KMS-11 (cell line): ENCODE data around the gene DLG5.

Experiments used
- H2AFZ ChIP-seq: fragments of 200-600 bp; sonication (generic); 2 replicates; pipeline ENCODE4 v1.6.1; 2016; ENCODE audit warnings: antibody characterized with exemption, mixed run types, low read depth
- H3K27ac ChIP-seq: fragments of 200-600 bp; sonication (generic); 2 replicates; pipeline ENCODE4 v1.6.1; 2016; ENCODE audit warnings: mild to moderate bottlenecking, mixed run types
- H3K27me3 ChIP-seq: fragments of 200-600 bp; sonication (generic); 2 replicates; pipeline ENCODE4 v1.6.1; 2017; ENCODE audit warnings: mild to moderate bottlenecking, low read depth, mixed run types, moderate library complexity; ENCODE audit not compliant: insufficient read depth
- H3K36me3 ChIP-seq: fragments of 200-600 bp; sonication (generic); 2 replicates; pipeline ENCODE4 v1.6.1; 2017; ENCODE audit warnings: mild to moderate bottlenecking, mixed run types; ENCODE audit not compliant: insufficient read depth
- H3K4me1 ChIP-seq: fragments of 200-600 bp; sonication (generic); 2 replicates; pipeline ENCODE4 v1.6.1; 2016; ENCODE audit warnings: mild to moderate bottlenecking, low read depth, mixed run types; ENCODE audit not compliant: poor library complexity, severe bottlenecking
- H3K4me2 ChIP-seq: fragments of 200-600 bp; sonication (generic); 2 replicates; pipeline ENCODE4 v1.7.0; 2016; ENCODE audit warnings: mild to moderate bottlenecking, mixed run types
- H3K4me3 ChIP-seq: fragments of 200-600 bp; sonication (generic); IDR thresholded peaks from 2 replicates; pipeline ENCODE4 v1.6.1; 2017; ENCODE audit warnings: low read depth, low read length, mixed read lengths; ENCODE audit not compliant: insufficient read depth
- H3K79me2 ChIP-seq: fragments of 200-600 bp; sonication (generic); 2 replicates; pipeline ENCODE4 v1.6.1; 2016; ENCODE audit warnings: low read depth, mixed run types; ENCODE audit not compliant: insufficient read depth
- H3K9ac ChIP-seq: fragments of 200-600 bp; sonication (generic); 2 replicates; pipeline ENCODE4 v1.6.1; 2016; ENCODE audit warnings: mild to moderate bottlenecking, mixed run types
- H4K20me1 ChIP-seq: fragments of 200-600 bp; sonication (generic); 2 replicates; pipeline ENCODE4 v1.6.1; 2016; ENCODE audit warnings: mild to moderate bottlenecking, mixed run types; ENCODE audit not compliant: insufficient read depth
- CTCF ChIP-seq: fragments of 200-600 bp; sonication (generic); conservative IDR thresholded peaks from 2 replicates; pipeline ENCODE4 v1.6.1; 2017; ENCODE audit warnings: low read depth, mild to moderate bottlenecking, antibody characterized with exemption, low read length, moderate library complexity, mixed read lengths

DLG5 gene

GRCh38 chr10:77744245-77744644, 182.3 kb downstream of the DLG5 start:
- H3K36me3 ChIP-seq: no peaks in the 10 kb centered on the region

GRCh38 chr10:77742172-77742571, 184.4 kb downstream of the DLG5 start:
- Histone ChIP-seq H4K20me1 (no peaks in the 10 kb centered on the region), H3K79me2 (no peaks in the 10 kb centered on the region), H3K9ac (no peak overlapping the region), H3K36me3 (no peaks in the 10 kb centered on the region), H3K4me2 (no peak overlapping the region), H3K27ac (no peak overlapping the region), H3K27me3 (no peaks in the 10 kb centered on the region), H2AFZ (no peak overlapping the region), H3K4me1 (no peaks in the 10 kb centered on the region), H3K4me3 (no peak overlapping the region)
- no peak for TF ChIP-seq CTCF

More at GRCh38 chr10:77744245-77744644, 182.3 kb downstream of the DLG5 start:
- Histone ChIP-seq H4K20me1 (no peaks in the 10 kb centered on the region), H3K9ac (no peak overlapping the region), H2AFZ (no peak overlapping the region), H3K4me2 (no peak overlapping the region), H3K4me3 (no peak overlapping the region), H3K27me3 (no peaks in the 10 kb centered on the region), H3K79me2 (no peaks in the 10 kb centered on the region), H3K4me1 (no peaks in the 10 kb centered on the region), H3K27ac (no peak overlapping the region)
- TF ChIP-seq CTCF: no peak

GRCh38 chr10:77741746-77742145, 184.8 kb downstream of the DLG5 start:
- Histone ChIP-seq H3K4me2 (no peak overlapping the region), H3K4me3 (no peak overlapping the region), H3K4me1 (no peaks in the 10 kb centered on the region), H3K79me2 (no peaks in the 10 kb centered on the region), H3K27ac (no peak overlapping the region), H3K27me3 (no peaks in the 10 kb centered on the region), H2AFZ (no peak overlapping the region), H4K20me1 (no peaks in the 10 kb centered on the region), H3K36me3 (no peaks in the 10 kb centered on the region), H3K9ac (no peak overlapping the region)
- TF ChIP-seq CTCF: no peak
